ENCODE results near the gene ELP2. TPM values are rescaled to one million over a fixed set of nuclear protein-coding genes. Genes with fewer than 3 reads are reported as not detected.

ELP2 gene
- total RNA-seq, 1 experiment from 2014 or later = 54.2 TPM

- no peak for TF ChIP-seq EZH2 (IDR thresholded peaks at IDR 0.05; ENCODE audit: low read depth)
- no peak for TF ChIP-seq CTCF (conservative IDR thresholded peaks at IDR 0.05)
- CTCF ChIA-PET = no interaction called here
Measured at GRCh38 chr18:36175481-36175880, 45.8 kb downstream of the ELP2 start.

GRCh38 chr18:36176177-36176584 is 46.5 kb downstream of the ELP2 start:
- CTCF ChIA-PET = no interaction called here
- H3K27ac ChIP-seq = no peak overlapping the region

More at GRCh38 chr18:36175481-36175880, 45.8 kb downstream of the ELP2 start:
- intact Hi-C loops (cut with micrococcal nuclease; ENCODE audit: unreplicated experiment) = no loop called here
- no peak for DNase-seq
- Histone ChIP-seq H3K9me2 (ENCODE audit: insufficient read depth) (no peaks in the 10 kb centered on the region), H2AFZ (no peak overlapping the region), H3F3A (ENCODE audit: insufficient read depth, low read depth) (no peaks in the 10 kb centered on the region), H3K4me1 (replicated peaks; ENCODE audit: insufficient read depth) (no peaks in the 10 kb centered on the region), H3K27ac (no peak overlapping the region), H3K4me3 (no peak overlapping the region), H4K20me1 (ENCODE audit: insufficient read depth) (no peaks in the 10 kb centered on the region), H3K79me2 (ENCODE audit: low read depth) (no peaks in the 10 kb centered on the region), H3K9me3 (ENCODE audit: insufficient read depth, low read depth) (no peaks in the 10 kb centered on the region), H3K27me3 (ENCODE audit: insufficient read depth, low read depth) (no peaks in the 10 kb centered on the region), H3K36me3 (ENCODE audit: low read depth) (peaks cover 22% of the 10 kb centered on the region; the same call in 1 of the 2 replicates), H3K4me2 (no peak overlapping the region)
- no TSS peak for BruUV-seq (replicated peaks)
- POLR2A ChIA-PET (ENCODE audit: unreplicated experiment) = no interaction called here

GRCh38 chr18:36176711-36177110 is 47.0 kb downstream of the ELP2 start:
- DNase-seq = no peak
- intact Hi-C loops (cut with micrococcal nuclease; ENCODE audit: unreplicated experiment) = no loop called here
- ChIA-PET CTCF (no interaction called here), POLR2A (ENCODE audit: unreplicated experiment) (no interaction called here)
- Histone ChIP-seq H4K20me1 (ENCODE audit: insufficient read depth) (no peaks in the 10 kb centered on the region), H3K27me3 (ENCODE audit: insufficient read depth, low read depth) (no peaks in the 10 kb centered on the region), H3K9me2 (ENCODE audit: insufficient read depth) (no peaks in the 10 kb centered on the region), H3K4me2 (no peak overlapping the region), H3F3A (ENCODE audit: insufficient read depth, low read depth) (no peaks in the 10 kb centered on the region), H3K4me1 (replicated peaks; ENCODE audit: insufficient read depth) (no peaks in the 10 kb centered on the region), H3K79me2 (ENCODE audit: low read depth) (no peaks in the 10 kb centered on the region), H3K36me3 (ENCODE audit: low read depth) (peaks cover 15% of the 10 kb centered on the region; the same call in 1 of the 2 replicates), H2AFZ (no peak overlapping the region), H3K9me3 (ENCODE audit: insufficient read depth, low read depth) (no peaks in the 10 kb centered on the region), H3K27ac (no peak overlapping the region), H3K4me3 (no peak overlapping the region)
- no TSS peak for BruUV-seq (replicated peaks)
- no peak for TF ChIP-seq CTCF (conservative IDR thresholded peaks at IDR 0.05)
- no peak for TF ChIP-seq EZH2 (IDR thresholded peaks at IDR 0.05; ENCODE audit: low read depth)

More at GRCh38 chr18:36176177-36176584, 46.5 kb downstream of the ELP2 start:
- DNase-seq = no peak
- Histone ChIP-seq H3K27me3 (ENCODE audit: insufficient read depth, low read depth) (no peaks in the 10 kb centered on the region), H3K9me3 (ENCODE audit: insufficient read depth, low read depth) (no peaks in the 10 kb centered on the region), H4K20me1 (ENCODE audit: insufficient read depth) (no peaks in the 10 kb centered on the region), H3K79me2 (ENCODE audit: low read depth) (no peaks in the 10 kb centered on the region), H3K36me3 (ENCODE audit: low read depth) (peaks cover 16% of the 10 kb centered on the region; the same call in 1 of the 2 replicates), H3F3A (ENCODE audit: insufficient read depth, low read depth) (no peaks in the 10 kb centered on the region), H2AFZ (no peak overlapping the region), H3K4me3 (no peak overlapping the region), H3K9me2 (ENCODE audit: insufficient read depth) (no peaks in the 10 kb centered on the region), H3K4me1 (replicated peaks; ENCODE audit: insufficient read depth) (no peaks in the 10 kb centered on the region), H3K4me2 (no peak overlapping the region)
- BruUV-seq (replicated peaks) = no TSS peak
- POLR2A ChIA-PET (ENCODE audit: unreplicated experiment) = no interaction called here
- TF ChIP-seq EZH2 (IDR thresholded peaks at IDR 0.05; ENCODE audit: low read depth) (no peak), CTCF (conservative IDR thresholded peaks at IDR 0.05) (no peak)
- intact Hi-C loops (cut with micrococcal nuclease; ENCODE audit: unreplicated experiment) = no loop called here
